Dorsolateral prefrontal cortex (tissue), 118 donors: ENCODE data around the gene TLE2. TPM values are rescaled to one million over a fixed set of nuclear protein-coding genes. Genes with fewer than 3 reads are reported as not detected.

Experiments
- total RNA-seq, 120 experiments: library from RNA; stranded (reverse); gene quantifications; one replicate each; pipeline versions ENCODE4 v1.2.3 to v1.2.4, GENCODE V29; 2022

TLE2 gene
- total RNA-seq, 120 experiments from 2014 or later: 20.7 to 66.1 (median 34.1) TPM

Other genes with a start within 250 kb of the TLE2 start
- gene SGTA, start 246.0 kb downstream of the TLE2 start, total RNA-seq: 100 to 1,000 TPM in 2 of 120 experiments, 10 to 100 TPM in 118; 61.3 to 107 (median 73.1) TPM
- 100 to 1,000 TPM in 67 of 120 experiments, 10 to 100 TPM in 53; 63.4 to 133 (median 103) TPM for gene THOP1, start 243.8 kb downstream of the TLE2 start, total RNA-seq
- 10 to 100 TPM in 104 of 120 experiments, 1 to 10 TPM in 16; 4.9 to 22.5 (median 13.9) TPM for gene ZNF554, start 209.4 kb downstream of the TLE2 start, total RNA-seq
- gene ZNF555, start 187.8 kb downstream of the TLE2 start, total RNA-seq: 10 to 100 TPM in 108 of 120 experiments, 1 to 10 TPM in 12; 7.6 to 20.2 (median 12.8) TPM
- gene ZNF556, start 161.9 kb downstream of the TLE2 start, total RNA-seq: 1 to 10 TPM in 6 of 120 experiments, under 1 TPM in 99, not detected in 15; 0.09 to 2.0 (median 0.35) TPM
- gene ZNF57, start 128.4 kb downstream of the TLE2 start, total RNA-seq: 1 to 10 TPM; 1.8 to 9.1 (median 4.6) TPM
- 1 to 10 TPM; 3.0 to 8.8 (median 4.8) TPM for gene ZNF77, start 84.3 kb downstream of the TLE2 start, total RNA-seq
- gene TLE6, start 51.7 kb downstream of the TLE2 start, total RNA-seq: 1 to 10 TPM in 60 of 120 experiments, under 1 TPM in 54, not detected in 6; 0.23 to 3.4 (median 1.1) TPM
- gene TLE5, start 33.2 kb upstream of the TLE2 start, total RNA-seq: 100 to 1,000 TPM; 425 to 952 (median 709) TPM
- 100 to 1,000 TPM in 1 of 120 experiments, 10 to 100 TPM in 119; 48.7 to 103 (median 61.3) TPM for gene GNA11, start 65.1 kb upstream of the TLE2 start, total RNA-seq
- gene GNA15, start 106.8 kb upstream of the TLE2 start, total RNA-seq: 10 to 100 TPM in 2 of 120 experiments, 1 to 10 TPM in 118; 2.3 to 11.9 (median 6.1) TPM
- gene S1PR4, start 149.5 kb upstream of the TLE2 start, total RNA-seq: 1 to 10 TPM in 9 of 120 experiments, under 1 TPM in 55, not detected in 56; 0.28 to 3.3 (median 0.64) TPM
- gene NCLN, start 156.7 kb upstream of the TLE2 start, total RNA-seq: 10 to 100 TPM; 27.6 to 59.4 (median 41.0) TPM
- 100 to 1,000 TPM in 42 of 120 experiments, 10 to 100 TPM in 78; 29.0 to 154 (median 91.2) TPM for gene CELF5, start 195.4 kb upstream of the TLE2 start, total RNA-seq